HepG2 (cell line): ENCODE measurements around the gene SLC13A3. TPM values are rescaled to one million over a fixed set of nuclear protein-coding genes. Genes with fewer than 3 reads are reported as not detected.
A peak's percentile ranks its signal among the peaks of the same experiment; 100 is the strongest.

Experiments
- ATF1 ChIP-seq: IDR thresholded peaks from 2 replicates; pipeline ENCODE4 v1.6.1; 2016; ENCODE audit warnings: mild to moderate bottlenecking, control low read depth
- ATF7-NPFF ChIP-seq: sonication (generic); formaldehyde crosslinking; IDR thresholded peaks from 2 replicates; pipeline ENCODE4 v1.8.1; 2023; ENCODE audit warnings: mild to moderate bottlenecking, low read depth, missing genetic modification reagents, moderate library complexity
- CEBPB ChIP-seq: IDR thresholded peaks from 2 replicates; pipeline ENCODE4 v1.6.1; 2011; ENCODE audit warnings: low read depth, low read length, improper control_type of control experiment, borderline replicate concordance
- CREB3 ChIP-seq: sonication (generic); formaldehyde crosslinking; IDR thresholded peaks from 2 replicates; pipeline ENCODE4 v1.5.0; 2020; ENCODE audit warnings: missing genetic modification reagents
- DNMT1 ChIP-seq: sonication (generic); formaldehyde crosslinking; IDR thresholded peaks from 2 replicates; pipeline ENCODE4 v1.5.1; 2020; ENCODE audit warnings: mild to moderate bottlenecking, missing genetic modification reagents
- ETV5 ChIP-seq: IDR thresholded peaks from 2 replicates; pipeline ENCODE4 v1.6.1; 2018; ENCODE audit warnings: missing biosample characterization, missing genetic modification reagents, inconsistent platforms, borderline replicate concordance
- GABPA ChIP-seq, 2 experiments: IDR thresholded peaks; 2 replicates each; pipeline ENCODE4 v1.6.1; 2011 to 2016; ENCODE audit warnings: low read depth in 2 of 2, low read length in 1 of 2, missing biosample characterization in 1 of 2, missing genetic modification characterization in 1 of 2
- HMG20A ChIP-seq: IDR thresholded peaks from 2 replicates; pipeline ENCODE4 v1.6.1; 2016; ENCODE audit warnings: borderline replicate concordance
- HNF4G ChIP-seq, 2 experiments: sonication (generic) in 1 of 2; formaldehyde crosslinking in 1 of 2; IDR thresholded peaks; 2 replicates each; pipeline versions ENCODE4 v1.4.0 to v1.6.1; 2011 to 2020; ENCODE audit warnings: borderline replicate concordance in 2 of 2, low read depth in 2 of 2, mild to moderate bottlenecking in 2 of 2, low read length in 1 of 2, missing genetic modification reagents in 1 of 2, moderate library complexity in 1 of 2
- JDP2 ChIP-seq: sonication (generic); formaldehyde crosslinking; IDR thresholded peaks from 2 replicates; pipeline ENCODE4 v1.8.1; 2022; ENCODE audit warnings: missing genetic modification reagents, borderline replicate concordance
- KAT8 ChIP-seq: IDR thresholded peaks from 2 replicates; pipeline ENCODE4 v1.6.1; 2016; ENCODE audit warnings: missing genetic modification reagents, missing compliant biosample characterization
- MED8 ChIP-seq: sonication (generic); formaldehyde crosslinking; IDR thresholded peaks from 2 replicates; pipeline ENCODE4 v1.8.1; 2023; ENCODE audit warnings: mild to moderate bottlenecking, missing genetic modification reagents; ENCODE audit not compliant: insufficient replicate concordance
- NFRKB ChIP-seq: fragments of 450-650 bp; IDR thresholded peaks from 2 replicates; pipeline ENCODE4 v1.6.1; 2017
- RBAK ChIP-seq: sonication (generic); formaldehyde crosslinking; IDR thresholded peaks from 2 replicates; pipeline ENCODE4 v1.5.1; 2020; ENCODE audit warnings: mild to moderate bottlenecking, missing genetic modification reagents
- REL ChIP-seq: sonication (generic); formaldehyde crosslinking; conservative IDR thresholded peaks from 2 replicates; pipeline ENCODE4 v1.8.0; 2022; ENCODE audit warnings: mild to moderate bottlenecking, missing genetic modification reagents, moderate library complexity
- RORA ChIP-seq: sonication (generic); formaldehyde crosslinking; IDR thresholded peaks from 2 replicates; pipeline ENCODE4 v1.5.0; 2020; ENCODE audit warnings: mild to moderate bottlenecking, missing genetic modification reagents, moderate library complexity
- ZBTB3 ChIP-seq: sonication (generic); formaldehyde crosslinking; IDR thresholded peaks from 2 replicates; pipeline ENCODE4 v1.4.0; 2020; ENCODE audit warnings: low read depth, mild to moderate bottlenecking, moderate library complexity, missing genetic modification reagents, borderline replicate concordance
- ZBTB7B ChIP-seq: sonication (generic); formaldehyde crosslinking; IDR thresholded peaks from 2 replicates; pipeline ENCODE4 v1.4.0; 2020; ENCODE audit warnings: missing genetic modification reagents
- ZFY ChIP-seq: sonication (generic); formaldehyde crosslinking; IDR thresholded peaks from 2 replicates; pipeline ENCODE4 v1.4.0; 2020; ENCODE audit warnings: missing genetic modification reagents
- ZMAT3 ChIP-seq: sonication (generic); formaldehyde crosslinking; conservative IDR thresholded peaks from 2 replicates; pipeline ENCODE4 v1.7.0; 2021; ENCODE audit warnings: missing genetic modification reagents
- ZNF136 ChIP-seq: sonication (generic); formaldehyde crosslinking; IDR thresholded peaks from 2 replicates; pipeline ENCODE4 v1.8.1; 2022; ENCODE audit warnings: low read depth, mild to moderate bottlenecking, moderate library complexity, missing genetic modification reagents
- ZNF205 ChIP-seq: IDR thresholded peaks from 2 replicates; pipeline ENCODE4 v1.6.1; 2018; ENCODE audit warnings: missing biosample characterization, missing genetic modification reagents
- ZNF468 ChIP-seq: sonication (generic); formaldehyde crosslinking; IDR thresholded peaks from 2 replicates; pipeline ENCODE4 v1.8.0; 2022; ENCODE audit warnings: mild to moderate bottlenecking, moderate library complexity, missing genetic modification reagents
- polyA plus RNA-seq, 8 experiments: library from polyadenylated mRNA; depleted of rRNA in 3 of 8; stranded (reverse) in 7 of 8; unstranded in 1 of 8; fragments of >200 nt; fragmentation: Illumina TruSeq in 4 of 8; extraction: Trizol in 4 of 8; gene quantifications; 2 replicates each; pipeline versions ENCODE4 v1.2.1 to v1.2.3, GENCODE V29; 2011 to 2016; ENCODE audit warnings: low read depth in 4 of 8, missing spikeins in 1 of 8, mixed read lengths in 1 of 8; ENCODE audit not compliant: insufficient read depth in 1 of 8
- total RNA-seq, 5 experiments: library from RNA; depleted of rRNA; stranded (reverse); fragments of >200 nt; fragmentation: Illumina TruSeq; extraction: Trizol; gene quantifications; 2 replicates each; pipeline ENCODE4 v1.2.3, GENCODE V29; 2016; ENCODE audit warnings: low read depth in 1 of 5
- TF ChIP-seq, protein P1 (sequence below): sonication (generic); formaldehyde crosslinking; conservative IDR thresholded peaks from 2 replicates; pipeline ENCODE4 v1.5.0; 2020; ENCODE audit warnings: missing genetic modification reagents
- TF ChIP-seq, protein P2 (sequence below): sonication (generic); formaldehyde crosslinking; IDR thresholded peaks from 2 replicates; pipeline ENCODE4 v1.8.1; 2023; ENCODE audit warnings: missing genetic modification reagents, inconsistent platforms, borderline replicate concordance
- TF ChIP-seq, protein P3 (sequence below): IDR thresholded peaks from 2 replicates; pipeline ENCODE4 v1.6.1; 2018; ENCODE audit warnings: missing genetic modification reagents, mild to moderate bottlenecking, missing compliant biosample characterization

SLC13A3 gene
- total and polyA plus RNA-seq, 2 of the 13 experiments (the other 11 are each of a cell fraction or from before 2014, with no cell fraction given) = 66.5 to 76.0 TPM

DNA sequence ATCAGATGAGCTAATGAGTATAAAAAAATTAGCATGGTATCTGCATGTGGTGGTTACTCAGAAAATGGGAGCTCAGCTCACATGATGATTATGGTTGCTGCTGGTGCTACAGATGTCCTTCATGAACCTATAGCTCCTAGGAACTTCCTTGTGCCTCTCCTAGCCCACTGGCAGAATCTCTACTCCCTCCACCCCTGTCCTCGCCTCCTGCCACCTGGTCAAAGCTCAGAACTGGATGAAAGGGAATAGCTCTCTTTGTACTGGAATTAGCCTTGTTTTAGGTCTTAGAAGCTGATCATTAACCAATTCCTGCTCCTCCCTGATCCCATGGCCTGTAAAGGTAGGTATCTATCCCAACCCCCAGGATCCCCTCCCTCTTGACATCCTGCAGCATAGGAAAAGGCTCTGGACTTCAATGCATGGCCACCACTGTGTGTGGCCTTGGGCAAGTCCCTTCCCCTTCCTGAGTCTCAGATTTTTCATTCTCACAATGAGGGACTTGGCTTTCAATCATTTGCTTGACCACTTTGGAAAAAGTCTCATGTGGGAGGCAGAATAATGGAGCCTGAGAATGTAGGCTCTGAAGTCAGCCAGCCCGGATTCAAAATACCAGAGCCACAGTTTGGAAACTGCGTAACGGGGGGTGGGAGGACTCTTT lies 43.9 kb downstream of the SLC13A3 start (continued):
- TF ChIP-seq HNF4G (IDR thresholded peaks at IDR 0.05; ENCODE audit: borderline replicate concordance, low read depth, low read length) = peak; percentile 90
- peak; percentile 89; the same call in 1 of the 2 replicates for TF ChIP-seq HNF4G (CRISPR knock-in tag; IDR thresholded peaks at IDR 0.05; ENCODE audit: borderline replicate concordance, low read depth)
- TF ChIP-seq GABPA (IDR thresholded peaks at IDR 0.05; ENCODE audit: low read depth, low read length) = no peak
- TF ChIP-seq GABPA (CRISPR knock-in tag; IDR thresholded peaks at IDR 0.05; ENCODE audit: low read depth) = peak; percentile 49
- TF ChIP-seq ZFY = peak; percentile 33
- TF ChIP-seq RORA (CRISPR knock-in tag) = no peak
- TF ChIP-seq NFRKB = no peak
- TF ChIP-seq, protein P1, sequence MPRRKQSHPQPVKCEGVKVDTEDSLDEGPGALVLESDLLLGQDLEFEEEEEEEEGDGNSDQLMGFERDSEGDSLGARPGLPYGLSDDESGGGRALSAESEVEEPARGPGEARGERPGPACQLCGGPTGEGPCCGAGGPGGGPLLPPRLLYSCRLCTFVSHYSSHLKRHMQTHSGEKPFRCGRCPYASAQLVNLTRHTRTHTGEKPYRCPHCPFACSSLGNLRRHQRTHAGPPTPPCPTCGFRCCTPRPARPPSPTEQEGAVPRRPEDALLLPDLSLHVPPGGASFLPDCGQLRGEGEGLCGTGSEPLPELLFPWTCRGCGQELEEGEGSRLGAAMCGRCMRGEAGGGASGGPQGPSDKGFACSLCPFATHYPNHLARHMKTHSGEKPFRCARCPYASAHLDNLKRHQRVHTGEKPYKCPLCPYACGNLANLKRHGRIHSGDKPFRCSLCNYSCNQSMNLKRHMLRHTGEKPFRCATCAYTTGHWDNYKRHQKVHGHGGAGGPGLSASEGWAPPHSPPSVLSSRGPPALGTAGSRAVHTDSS (CRISPR knock-in tag) = no peak
- no peak for TF ChIP-seq ZNF205 (CRISPR knock-in tag)
- TF ChIP-seq CEBPB = no peak
- TF ChIP-seq RBAK (CRISPR knock-in tag) = no peak
- 0 out of 2 replicates have a peak, but pooled peaks have one; percentile 4 for TF ChIP-seq ZNF468 (CRISPR knock-in tag)
- TF ChIP-seq ATF7-NPFF (CRISPR knock-in tag) = peak; percentile 34; the same call in 1 of the 2 replicates
- TF ChIP-seq REL (CRISPR knock-in tag) = no peak
- peak; percentile 93; the same call in 1 of the 2 replicates for TF ChIP-seq ETV5 (CRISPR knock-in tag)
- peak; percentile 80 for TF ChIP-seq KAT8
- no peak for TF ChIP-seq ZBTB3 (CRISPR knock-in tag)
- TF ChIP-seq DNMT1 = no peak
- TF ChIP-seq, protein P2, sequence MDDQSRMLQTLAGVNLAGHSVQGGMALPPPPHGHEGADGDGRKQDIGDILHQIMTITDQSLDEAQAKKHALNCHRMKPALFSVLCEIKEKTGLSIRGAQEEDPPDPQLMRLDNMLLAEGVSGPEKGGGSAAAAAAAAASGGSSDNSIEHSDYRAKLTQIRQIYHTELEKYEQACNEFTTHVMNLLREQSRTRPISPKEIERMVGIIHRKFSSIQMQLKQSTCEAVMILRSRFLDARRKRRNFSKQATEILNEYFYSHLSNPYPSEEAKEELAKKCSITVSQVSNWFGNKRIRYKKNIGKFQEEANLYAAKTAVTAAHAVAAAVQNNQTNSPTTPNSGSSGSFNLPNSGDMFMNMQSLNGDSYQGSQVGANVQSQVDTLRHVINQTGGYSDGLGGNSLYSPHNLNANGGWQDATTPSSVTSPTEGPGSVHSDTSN = no peak
- TF ChIP-seq, protein P3, sequence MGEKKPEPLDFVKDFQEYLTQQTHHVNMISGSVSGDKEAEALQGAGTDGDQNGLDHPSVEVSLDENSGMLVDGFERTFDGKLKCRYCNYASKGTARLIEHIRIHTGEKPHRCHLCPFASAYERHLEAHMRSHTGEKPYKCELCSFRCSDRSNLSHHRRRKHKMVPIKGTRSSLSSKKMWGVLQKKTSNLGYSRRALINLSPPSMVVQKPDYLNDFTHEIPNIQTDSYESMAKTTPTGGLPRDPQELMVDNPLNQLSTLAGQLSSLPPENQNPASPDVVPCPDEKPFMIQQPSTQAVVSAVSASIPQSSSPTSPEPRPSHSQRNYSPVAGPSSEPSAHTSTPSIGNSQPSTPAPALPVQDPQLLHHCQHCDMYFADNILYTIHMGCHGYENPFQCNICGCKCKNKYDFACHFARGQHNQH = peak; percentile 94
- no peak; the same call in 1 of the 2 replicates for TF ChIP-seq ZMAT3 (CRISPR knock-in tag)
- no peak; the same call in 1 of the 2 replicates for TF ChIP-seq ATF1 (CRISPR knock-in tag)
- TF ChIP-seq MED8 (CRISPR knock-in tag) = peak; percentile 87
- TF ChIP-seq CREB3 (CRISPR knock-in tag) = no peak
- TF ChIP-seq ZNF136 (CRISPR knock-in tag) = peak; percentile 82
- peak; percentile 88 for TF ChIP-seq HMG20A (CRISPR knock-in tag)
- TF ChIP-seq ZBTB7B = no peak; the same call in 1 of the 2 replicates
- no peak for TF ChIP-seq JDP2 (CRISPR knock-in tag)
